Keratinocyte (primary cell): ENCODE measurements around the gene SYNDIG1. TPM values are rescaled to one million over a fixed set of nuclear protein-coding genes. Genes with fewer than 3 reads are reported as not detected.

Source experiments
- DNase-seq: peaks from one replicate; pipeline ENCODE4 v3.0.0-alpha.2; 2011; ENCODE audit warnings: low read depth, missing footprints, low spot score
- FAIRE-seq: peaks from 2 replicates; lab custom pipeline; 2011; peaks lifted over from hg19 to GRCh38; lab: Jason Lieb, UNC
- H2AFZ ChIP-seq: 2 replicates; pipeline ENCODE4 v1.6.0; 2012; ENCODE audit warnings: low read length, control low read depth, inconsistent platforms; ENCODE audit not compliant: control insufficient read depth
- H3K27ac ChIP-seq: 2 replicates; pipeline ENCODE4 v1.5.1; 2011; ENCODE audit warnings: low read length; ENCODE audit not compliant: control insufficient read depth, insufficient read depth
- H3K27me3 ChIP-seq: 3 replicates; pipeline ENCODE4 v1.6.0; 2011; ENCODE audit warnings: low read length; ENCODE audit not compliant: control insufficient read depth, insufficient read depth; ENCODE audit errors: extremely low read depth
- H3K36me3 ChIP-seq, 2 experiments: 2 replicates in 1 of 2; 3 replicates in 1 of 2; pipeline ENCODE4 v1.5.1; 2011; ENCODE audit warnings: low read length in 2 of 2, mild to moderate bottlenecking in 1 of 2; ENCODE audit not compliant: control insufficient read depth in 2 of 2, insufficient read depth in 2 of 2; ENCODE audit errors: extremely low read depth in 1 of 2
- H3K4me1 ChIP-seq: 3 replicates; pipeline ENCODE4 v1.5.1; 2011; ENCODE audit warnings: low read length; ENCODE audit not compliant: control insufficient read depth, insufficient read depth; ENCODE audit errors: extremely low read depth
- H3K4me2 ChIP-seq: 3 replicates; pipeline ENCODE4 v1.6.0; 2011; ENCODE audit warnings: low read depth, low read length; ENCODE audit not compliant: control insufficient read depth, insufficient read depth; ENCODE audit errors: extremely low read depth
- H3K4me3 ChIP-seq, 3 experiments: fragments of 200-600 bp in 1 of 3; sonication (generic) in 1 of 3; 2 replicates in 2 of 3; 3 replicates in 1 of 3; pipeline ENCODE4 v1.5.1; 2011 to 2016; ENCODE audit warnings: low read length in 3 of 3, mild to moderate bottlenecking in 3 of 3, control low read depth in 2 of 3, inconsistent platforms in 1 of 3, low read depth in 1 of 3, mixed read lengths in 1 of 3, mixed run types in 1 of 3, moderate library complexity in 1 of 3; ENCODE audit not compliant: control insufficient read depth in 2 of 3, insufficient read depth in 2 of 3; ENCODE audit errors: extremely low read depth in 1 of 3
- H3K79me2 ChIP-seq: 2 replicates; pipeline ENCODE4 v1.6.0; 2012; ENCODE audit warnings: low read length; ENCODE audit not compliant: control insufficient read depth, insufficient read depth
- H3K9ac ChIP-seq: 3 replicates; pipeline ENCODE4 v1.6.0; 2011; ENCODE audit warnings: low read length; ENCODE audit not compliant: control insufficient read depth, insufficient read depth; ENCODE audit errors: extremely low read depth
- H3K9me1 ChIP-seq: 3 replicates; pipeline ENCODE4 v1.6.0; 2011; ENCODE audit warnings: low read length; ENCODE audit not compliant: control insufficient read depth, insufficient read depth; ENCODE audit errors: extremely low read depth
- H3K9me3 ChIP-seq: 2 replicates; pipeline ENCODE4 v1.5.1; 2012; ENCODE audit warnings: low read depth, low read length; ENCODE audit not compliant: control insufficient read depth
- H4K20me1 ChIP-seq: 3 replicates; pipeline ENCODE4 v1.6.0; 2011; ENCODE audit warnings: low read length; ENCODE audit not compliant: control insufficient read depth, insufficient read depth; ENCODE audit errors: extremely low read depth
- CTCF ChIP-seq, 3 experiments: IDR thresholded peaks in 1 of 3; conservative IDR thresholded peaks in 1 of 3; optimal IDR thresholded peaks in 1 of 3; 2 replicates in 2 of 3; 3 replicates in 1 of 3; pipeline versions ENCODE3 to v1.5.1; 2011; ENCODE audit warnings: low read length in 3 of 3, mild to moderate bottlenecking in 3 of 3, moderate library complexity in 2 of 3, control low read depth in 1 of 3, inconsistent platforms in 1 of 3; ENCODE audit not compliant: insufficient read depth in 2 of 3; ENCODE audit errors: extremely low read depth in 1 of 3
- EZH2 ChIP-seq: IDR thresholded peaks from one replicate; pipeline ENCODE4 v1.6.1; 2012; ENCODE audit warnings: inconsistent platforms, mild to moderate bottlenecking, low read length, moderate library complexity
- dilution Hi-C: fragments of 300-500 bp; cut with MboI; formaldehyde crosslinking; loops from one replicate; pipeline ENCODE4 v1.7.0; 2020; ENCODE audit warnings: low sequenced_read_pairs; ENCODE audit not compliant: extremely low pct_ligation_motif_present
- polyA plus RNA-seq, 5 experiments: library from polyadenylated mRNA; depleted of rRNA in 3 of 5; stranded (reverse) in 3 of 5; stranded (forward) in 1 of 5; unstranded in 1 of 5; fragments of >200 nt; gene quantifications; 1 replicate in 1 of 5; 2 replicates in 3 of 5; 3 replicates in 1 of 5; pipeline versions ENCODE4 v1.2.1 to v1.2.3, GENCODE V29; 2011 to 2012; ENCODE audit warnings: missing spikeins in 2 of 5, low read depth in 1 of 5, low replicate concordance in 1 of 5

Gene SYNDIG1
- polyA plus RNA-seq, 1 donor (not counting 4 experiments of a cell fraction or from before 2014, with no cell fraction given) = 0.38 TPM

GRCh38 chr20:24543741-24544140 is 74.3 kb downstream of the SYNDIG1 start:
- Histone ChIP-seq H3K36me3 (no peaks in the 10 kb centered on the region), H3K4me3 (no peak overlapping the region), H3K4me2 (no peak overlapping the region), H3K9me3 (no peaks in the 10 kb centered on the region), H3K4me1 (no peaks in the 10 kb centered on the region), H3K9ac (no peak overlapping the region), H3K9me1 (no peaks in the 10 kb centered on the region), H2AFZ (no peak overlapping the region), H3K27ac (no peak overlapping the region), H3K79me2 (no peaks in the 10 kb centered on the region), H4K20me1 (no peaks in the 10 kb centered on the region), H3K27me3 (no peaks in the 10 kb centered on the region)
- DNase-seq (no peak), FAIRE-seq (no peak)
- TF ChIP-seq CTCF (optimal IDR thresholded peaks at IDR 0.05 in 1 of 3, IDR thresholded peaks at IDR 0.05 in 1 of 3, conservative IDR thresholded peaks at IDR 0.05 in 1 of 3; ENCODE audit: extremely low read depth in 1 of 3, insufficient read depth in 2 of 3, low read length in 3 of 3) = no peak
- no peak for TF ChIP-seq EZH2
- dilution Hi-C loops = no loop called here

- Histone ChIP-seq H2AFZ (no peak overlapping the region), H3K27me3 (no peaks in the 10 kb centered on the region), H4K20me1 (no peaks in the 10 kb centered on the region), H3K79me2 (no peaks in the 10 kb centered on the region), H3K9me1 (no peaks in the 10 kb centered on the region), H3K9me3 (no peaks in the 10 kb centered on the region), H3K4me1 (no peaks in the 10 kb centered on the region), H3K27ac (no peak overlapping the region), H3K36me3 (no peaks in the 10 kb centered on the region), H3K4me2 (no peak overlapping the region), H3K4me3 (no peak overlapping the region), H3K9ac (no peak overlapping the region)
- no peak for DNase-seq
- no peak for TF ChIP-seq EZH2
- FAIRE-seq = no peak
- dilution Hi-C loops = no loop called here
These were observed 74.9 kb downstream of the SYNDIG1 start for GRCh38 chr20:24544371-24544770.

GRCh38 chr20:24545168-24545567 is 75.7 kb downstream of the SYNDIG1 start:
- Histone ChIP-seq H3K9me3 (no peaks in the 10 kb centered on the region), H3K27me3 (no peaks in the 10 kb centered on the region)

More at GRCh38 chr20:24545168-24545567, 75.7 kb downstream of the SYNDIG1 start:
- Histone ChIP-seq H3K4me1 (no peaks in the 10 kb centered on the region), H3K27ac (no peak overlapping the region), H3K9ac (no peak overlapping the region), H3K4me2 (no peak overlapping the region), H4K20me1 (no peaks in the 10 kb centered on the region), H3K36me3 (no peaks in the 10 kb centered on the region), H3K4me3 (no peak overlapping the region), H3K9me1 (no peaks in the 10 kb centered on the region), H3K79me2 (no peaks in the 10 kb centered on the region), H2AFZ (no peak overlapping the region)
- no peak for FAIRE-seq
- DNase-seq = no peak
- dilution Hi-C loops = no loop called here
- TF ChIP-seq CTCF (optimal IDR thresholded peaks at IDR 0.05 in 1 of 3, IDR thresholded peaks at IDR 0.05 in 1 of 3, conservative IDR thresholded peaks at IDR 0.05 in 1 of 3; ENCODE audit: extremely low read depth in 1 of 3, insufficient read depth in 2 of 3, low read length in 3 of 3) (no peak), EZH2 (no peak)
